ENCODE results near the gene WWOX.

WWOX gene

GRCh38 chr16:78501744-78502143 lies 402.3 kb downstream of the WWOX start:
- no peak for TF ChIP-seq CTCF (IDR thresholded peaks at IDR 0.05; ENCODE audit: low read depth, low read length)
- no peak for DNase-seq (ENCODE audit: extremely low read depth, low read depth)

- no peak for DNase-seq (ENCODE audit: extremely low read depth, low read depth)
- no peak for TF ChIP-seq CTCF (IDR thresholded peaks at IDR 0.05; ENCODE audit: low read depth, low read length)
Observed at GRCh38 chr16:78502812-78503350, 403.4 kb downstream of the WWOX start.

GRCh38 chr16:78503602-78504001 lies 404.1 kb downstream of the WWOX start:
- peak; percentile 44 for TF ChIP-seq CTCF (IDR thresholded peaks at IDR 0.05; ENCODE audit: low read depth, low read length)
- peak; percentile 3 for DNase-seq (ENCODE audit: extremely low read depth, low read depth)

GRCh38 chr16:78504401-78504851 lies 405.0 kb downstream of the WWOX start:
- no peak for TF ChIP-seq CTCF (IDR thresholded peaks at IDR 0.05; ENCODE audit: low read depth, low read length)
- DNase-seq (ENCODE audit: extremely low read depth, low read depth): no peak

GRCh38 chr16:78505036-78505435 lies 405.6 kb downstream of the WWOX start:
- no peak for DNase-seq (ENCODE audit: extremely low read depth, low read depth)
- TF ChIP-seq CTCF (IDR thresholded peaks at IDR 0.05; ENCODE audit: low read depth, low read length): no peak

GRCh38 chr16:78505544-78506366 lies 406.3 kb downstream of the WWOX start:
- DNase-seq (ENCODE audit: extremely low read depth, low read depth): no peak
- TF ChIP-seq CTCF (IDR thresholded peaks at IDR 0.05; ENCODE audit: low read depth, low read length): peak; percentile 27
